ENCODE measurements around the gene POU3F2.

Gene POU3F2

GRCh38 chr6:98834060-98835031 is at the start of gene POU3F2:
POU3F2 (plus strand) TSS chr6:98834574; CDS start chr6:98834874, 300 bp downstream.
- H3K79me2 ChIP-seq (ENCODE audit: low read length) = no peaks in the 10 kb centered on the region
- H3K9me2 ChIP-seq (replicated peaks; ENCODE audit: insufficient read depth, low read length) = no peaks in the 10 kb centered on the region
- H3K4me1 ChIP-seq (ENCODE audit: low read length) = no peaks in the 10 kb centered on the region
- no peaks in the 10 kb centered on the region for H3K9me3 ChIP-seq (replicated peaks; ENCODE audit: insufficient read depth, low read length)
- TF ChIP-seq EZH2phosphoT487 (IDR thresholded peaks at IDR 0.05; ENCODE audit: low read length) = no peak
- no peak for TF ChIP-seq CTCF (IDR thresholded peaks at IDR 0.05; ENCODE audit: low read length)
- TF ChIP-seq EZH2 (optimal IDR thresholded peaks at IDR 0.05; ENCODE audit: low read depth, low read length) = no peak
- H2AFZ ChIP-seq (ENCODE audit: low read length) = peak within 1 kb of the TSS; percentile 83
- H3K4me2 ChIP-seq (ENCODE audit: low read depth, low read length) = peak within 1 kb of the TSS; percentile 88
- H4K20me1 ChIP-seq (ENCODE audit: insufficient read depth, low read length) = no peaks in the 10 kb centered on the region
- no peaks in the 10 kb centered on the region for H3K36me3 ChIP-seq (replicated peaks; ENCODE audit: insufficient read depth, low read length)
- peak within 1 kb of the TSS; percentile 58; the same call in 1 of the 2 replicates for H3K27ac ChIP-seq (ENCODE audit: low read length)
- peak within 1 kb of the TSS; percentile 72 for H3K4me3 ChIP-seq (ENCODE audit: low read length)
- H3K27me3 ChIP-seq (replicated peaks; ENCODE audit: insufficient read depth, low read length) = peaks cover 11% of the 10 kb centered on the region; the same call in 1 of the 2 replicates
- H3K9ac ChIP-seq (ENCODE audit: low read length) = peak within 1 kb of the TSS; percentile 49; the same call in 1 of the 2 replicates
- H3F3A ChIP-seq (ENCODE audit: insufficient read depth, low read length) = 0 out of 2 replicates have a peak, but pooled peaks cover 5% of the 10 kb centered on the region
- DNase-seq = peak; percentile 92

GRCh38 chr6:98787435-98787834 is 46.9 kb upstream of the POU3F2 start:
- H2AFZ ChIP-seq (ENCODE audit: low read length) = no peak overlapping the region
- no peak overlapping the region for H3K27ac ChIP-seq (ENCODE audit: low read length)
- H3K4me3 ChIP-seq (ENCODE audit: low read length) = no peak overlapping the region
- H3F3A ChIP-seq (ENCODE audit: insufficient read depth, low read length) = no peaks in the 10 kb centered on the region
- no peaks in the 10 kb centered on the region for H3K36me3 ChIP-seq (replicated peaks; ENCODE audit: insufficient read depth, low read length)
- TF ChIP-seq EZH2 (optimal IDR thresholded peaks at IDR 0.05; ENCODE audit: low read depth, low read length) (no peak), CTCF (IDR thresholded peaks at IDR 0.05; ENCODE audit: low read length) (no peak), EZH2phosphoT487 (IDR thresholded peaks at IDR 0.05; ENCODE audit: low read length) (no peak)
- no peaks in the 10 kb centered on the region for H3K9me3 ChIP-seq (replicated peaks; ENCODE audit: insufficient read depth, low read length)
- no peak overlapping the region for H3K4me2 ChIP-seq (ENCODE audit: low read depth, low read length)
- no peaks in the 10 kb centered on the region for H3K4me1 ChIP-seq (ENCODE audit: low read length)
- H3K9ac ChIP-seq (ENCODE audit: low read length) = no peak overlapping the region
- no peaks in the 10 kb centered on the region for H3K79me2 ChIP-seq (ENCODE audit: low read length)
- H3K27me3 ChIP-seq (replicated peaks; ENCODE audit: insufficient read depth, low read length) = no peaks in the 10 kb centered on the region
- no peaks in the 10 kb centered on the region for H4K20me1 ChIP-seq (ENCODE audit: insufficient read depth, low read length)
- no peaks in the 10 kb centered on the region for H3K9me2 ChIP-seq (replicated peaks; ENCODE audit: insufficient read depth, low read length)
- DNase-seq = no peak

- H3K9ac ChIP-seq (ENCODE audit: low read length) = no peak overlapping the region
- no peaks in the 10 kb centered on the region for H3K9me3 ChIP-seq (replicated peaks; ENCODE audit: insufficient read depth, low read length)
- no peak overlapping the region for H3K4me3 ChIP-seq (ENCODE audit: low read length)
- no peaks in the 10 kb centered on the region for H3K4me1 ChIP-seq (ENCODE audit: low read length)
- H3K36me3 ChIP-seq (replicated peaks; ENCODE audit: insufficient read depth, low read length) = no peaks in the 10 kb centered on the region
- no peak for DNase-seq
- H3K4me2 ChIP-seq (ENCODE audit: low read depth, low read length) = no peak overlapping the region
- no peaks in the 10 kb centered on the region for H3F3A ChIP-seq (ENCODE audit: insufficient read depth, low read length)
- no peak overlapping the region for H2AFZ ChIP-seq (ENCODE audit: low read length)
- no peak for TF ChIP-seq EZH2phosphoT487 (IDR thresholded peaks at IDR 0.05; ENCODE audit: low read length)
- no peak for TF ChIP-seq EZH2 (optimal IDR thresholded peaks at IDR 0.05; ENCODE audit: low read depth, low read length)
- no peak for TF ChIP-seq CTCF (IDR thresholded peaks at IDR 0.05; ENCODE audit: low read length)
- no peak overlapping the region for H3K27ac ChIP-seq (ENCODE audit: low read length)
- H4K20me1 ChIP-seq (ENCODE audit: insufficient read depth, low read length) = no peaks in the 10 kb centered on the region
- H3K79me2 ChIP-seq (ENCODE audit: low read length) = no peaks in the 10 kb centered on the region
- no peaks in the 10 kb centered on the region for H3K9me2 ChIP-seq (replicated peaks; ENCODE audit: insufficient read depth, low read length)
- no peaks in the 10 kb centered on the region for H3K27me3 ChIP-seq (replicated peaks; ENCODE audit: insufficient read depth, low read length)
Observed at GRCh38 chr6:98787961-98788360, 46.4 kb upstream of the POU3F2 start.

Measured in MM.1S (cell line).